OCI-LY1 (cell line): ENCODE measurements around the gene ELAVL1.
A peak's percentile ranks its signal among the peaks of the same experiment; 100 is the strongest.

Experiments
- H2AFZ ChIP-seq: fragments of 200-600 bp; sonication (generic), shearing (Covaris generic); 2 replicates; pipeline ENCODE4 v1.6.0; 2014; ENCODE audit warnings: antibody characterized with exemption, mild to moderate bottlenecking, low read length
- H3F3A ChIP-seq: fragments of 200-600 bp; sonication (generic), shearing (Covaris generic); 2 replicates; pipeline ENCODE4 v1.6.0; 2014; ENCODE audit warnings: mild to moderate bottlenecking, antibody characterized with exemption, low read length, moderate library complexity; ENCODE audit not compliant: insufficient read depth
- H3K27ac ChIP-seq: fragments of 200-600 bp; sonication (generic); 2 replicates; pipeline ENCODE4 v1.5.1; 2014; ENCODE audit warnings: low read length, mixed run types, mild to moderate bottlenecking, low read depth; ENCODE audit not compliant: poor library complexity, severe bottlenecking
- H3K27me3 ChIP-seq: fragments of 200-600 bp; sonication (generic); 2 replicates; pipeline ENCODE4 v1.6.0; 2014; ENCODE audit warnings: antibody characterized with exemption, mild to moderate bottlenecking, low read length, moderate library complexity; ENCODE audit not compliant: insufficient read depth
- H3K36me3 ChIP-seq: fragments of 200-600 bp; sonication (generic); 2 replicates; pipeline ENCODE4 v1.6.1; 2014; ENCODE audit warnings: mild to moderate bottlenecking, antibody characterized with exemption, low read length, moderate library complexity, mixed read lengths; ENCODE audit not compliant: insufficient read depth
- H3K4me1 ChIP-seq: fragments of 200-600 bp; sonication (generic); 2 replicates; pipeline ENCODE4 v1.5.1; 2014; ENCODE audit warnings: mild to moderate bottlenecking, low read length, moderate library complexity; ENCODE audit not compliant: insufficient read depth, severe bottlenecking
- H3K4me2 ChIP-seq: fragments of 200-600 bp; sonication (generic), shearing (Covaris generic); 2 replicates; pipeline ENCODE4 v1.6.1; 2014; ENCODE audit warnings: low read length
- H3K4me3 ChIP-seq: fragments of 200-600 bp; sonication (generic); 2 replicates; pipeline ENCODE4 v1.5.1; 2014; ENCODE audit warnings: low read length, low read depth, mild to moderate bottlenecking, mixed read lengths; ENCODE audit not compliant: poor library complexity, severe bottlenecking
- H3K79me2 ChIP-seq: fragments of 200-600 bp; shearing (Covaris generic); 2 replicates; pipeline ENCODE4 v1.6.1; 2016; ENCODE audit warnings: mixed run types, low read length, mixed read lengths; ENCODE audit not compliant: insufficient read depth
- H3K9ac ChIP-seq: fragments of 200-600 bp; sonication (generic), shearing (Covaris generic); 2 replicates; pipeline ENCODE4 v1.6.1; 2014; ENCODE audit warnings: mild to moderate bottlenecking, low read length, mixed read lengths
- H3K9me2 ChIP-seq: fragments of 200-600 bp; sonication (generic), shearing (Covaris generic); 2 replicates; pipeline ENCODE4 v1.6.1; 2014; ENCODE audit warnings: low read depth, mild to moderate bottlenecking, low read length, mixed read lengths
- H3K9me3 ChIP-seq: fragments of 200-600 bp; shearing (Covaris generic); 2 replicates; pipeline ENCODE4 v1.6.1; 2014; ENCODE audit warnings: low read length, mixed read lengths
- H4K20me1 ChIP-seq: fragments of 200-600 bp; sonication (generic), shearing (Covaris generic); 2 replicates; pipeline ENCODE4 v1.6.0; 2016; ENCODE audit warnings: mild to moderate bottlenecking, low read length; ENCODE audit not compliant: insufficient read depth
- EZH2 ChIP-seq: fragments of 200-600 bp; sonication (generic), shearing (Covaris generic); IDR thresholded peaks from 2 replicates; pipeline ENCODE4 v1.8.0; 2017; ENCODE audit warnings: borderline replicate concordance, mixed run types, mild to moderate bottlenecking, antibody characterized with exemption, low read length, moderate library complexity, mixed read lengths
- TF ChIP-seq, protein P1 (sequence below): fragments of 200-600 bp; sonication (generic), shearing (Covaris generic); IDR thresholded peaks from 2 replicates; pipeline ENCODE4 v1.5.1; 2017; ENCODE audit warnings: mild to moderate bottlenecking, antibody characterized with exemption, low read length, moderate library complexity, mixed read lengths

Gene ELAVL1

DNA sequence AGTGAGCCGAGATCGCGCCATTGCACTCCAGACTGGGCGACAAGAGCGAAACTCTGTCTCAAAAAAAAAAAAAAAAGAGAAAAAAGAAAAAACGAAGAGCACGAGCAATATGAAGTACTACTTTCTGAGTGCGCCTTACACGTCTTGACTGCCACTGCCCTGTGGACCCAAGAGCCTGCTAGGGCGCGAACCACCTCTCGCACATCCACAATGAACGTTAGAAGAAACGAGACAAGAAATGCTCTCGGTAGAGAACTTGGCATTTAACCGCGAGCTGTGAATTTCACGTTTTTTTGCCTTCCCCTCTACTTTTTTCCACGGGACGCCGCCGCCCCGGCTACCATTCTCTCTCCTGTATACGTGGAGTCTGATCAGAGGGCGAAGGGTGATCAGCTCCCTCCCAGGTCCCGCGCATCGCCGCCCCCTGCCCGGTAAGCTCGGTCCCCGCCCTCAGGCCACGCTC, 62.4 kb downstream of the ELAVL1 start:
- Histone ChIP-seq H3K4me3 (peak overlapping the region; percentile 88), H3K27ac (peak overlapping the region; percentile 54), H3K9me3 (no peaks in the 10 kb centered on the region), H3K9ac (peak overlapping the region; percentile 93), H3K36me3 (peaks cover 33% of the 10 kb centered on the region), H3K27me3 (no peaks in the 10 kb centered on the region), H3K9me2 (no peaks in the 10 kb centered on the region), H3K79me2 (peaks cover 4% of the 10 kb centered on the region; the same call in 1 of the 2 replicates), H3K4me2 (peak overlapping the region; percentile 62), H3F3A (no peaks in the 10 kb centered on the region), H3K4me1 (peaks cover 24% of the 10 kb centered on the region), H4K20me1 (no peaks in the 10 kb centered on the region), H2AFZ (no peak overlapping the region)
- TF ChIP-seq, protein P1, sequence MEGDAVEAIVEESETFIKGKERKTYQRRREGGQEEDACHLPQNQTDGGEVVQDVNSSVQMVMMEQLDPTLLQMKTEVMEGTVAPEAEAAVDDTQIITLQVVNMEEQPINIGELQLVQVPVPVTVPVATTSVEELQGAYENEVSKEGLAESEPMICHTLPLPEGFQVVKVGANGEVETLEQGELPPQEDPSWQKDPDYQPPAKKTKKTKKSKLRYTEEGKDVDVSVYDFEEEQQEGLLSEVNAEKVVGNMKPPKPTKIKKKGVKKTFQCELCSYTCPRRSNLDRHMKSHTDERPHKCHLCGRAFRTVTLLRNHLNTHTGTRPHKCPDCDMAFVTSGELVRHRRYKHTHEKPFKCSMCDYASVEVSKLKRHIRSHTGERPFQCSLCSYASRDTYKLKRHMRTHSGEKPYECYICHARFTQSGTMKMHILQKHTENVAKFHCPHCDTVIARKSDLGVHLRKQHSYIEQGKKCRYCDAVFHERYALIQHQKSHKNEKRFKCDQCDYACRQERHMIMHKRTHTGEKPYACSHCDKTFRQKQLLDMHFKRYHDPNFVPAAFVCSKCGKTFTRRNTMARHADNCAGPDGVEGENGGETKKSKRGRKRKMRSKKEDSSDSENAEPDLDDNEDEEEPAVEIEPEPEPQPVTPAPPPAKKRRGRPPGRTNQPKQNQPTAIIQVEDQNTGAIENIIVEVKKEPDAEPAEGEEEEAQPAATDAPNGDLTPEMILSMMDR = no peak
- no peak for TF ChIP-seq EZH2

DNA sequence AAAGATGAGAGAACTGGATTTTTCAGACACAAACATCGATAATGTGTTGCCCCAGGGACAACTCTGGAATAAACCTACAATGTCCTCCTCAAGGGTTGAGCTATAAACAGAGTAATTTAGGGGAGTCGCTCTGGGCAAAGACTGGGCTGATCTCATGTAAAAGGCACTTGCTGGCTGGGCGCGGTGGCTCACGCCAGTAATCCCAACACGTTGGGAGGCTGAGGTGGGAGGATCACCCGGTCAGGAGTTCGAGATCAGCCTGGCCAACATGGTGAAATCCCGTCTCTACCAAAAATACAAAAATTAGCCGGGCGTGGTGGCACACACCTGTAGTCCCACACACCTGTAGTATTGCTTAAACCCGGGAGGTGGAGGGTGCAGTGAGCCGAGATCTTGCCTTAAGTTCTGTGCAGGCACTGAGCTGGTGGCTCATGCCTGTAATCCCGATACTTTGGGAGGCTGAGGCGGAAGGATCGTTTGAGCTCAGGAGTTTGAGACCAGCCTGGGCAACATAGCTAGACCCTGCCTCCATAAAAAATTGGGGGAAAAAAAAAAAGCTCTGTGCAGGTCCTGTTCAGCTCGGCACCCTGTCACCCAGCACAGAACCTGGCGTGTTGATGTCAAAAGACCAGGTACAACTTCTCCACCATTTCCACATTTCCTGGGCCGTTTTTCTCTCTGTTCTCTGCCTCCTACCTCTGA, 63.4 kb downstream of the ELAVL1 start:
- Histone ChIP-seq H3K9me2 (no peaks in the 10 kb centered on the region), H3K27me3 (no peaks in the 10 kb centered on the region), H3K9ac (peak overlapping the region; percentile 93; the same call in 1 of the 2 replicates), H3K4me1 (peaks cover 24% of the 10 kb centered on the region), H3K9me3 (no peaks in the 10 kb centered on the region), H3K4me2 (peak overlapping the region; percentile 62), H3K4me3 (peak overlapping the region; percentile 88), H3K36me3 (peaks cover 42% of the 10 kb centered on the region), H3K79me2 (peaks cover 4% of the 10 kb centered on the region; the same call in 1 of the 2 replicates), H2AFZ (no peak overlapping the region), H3K27ac (no peak overlapping the region), H4K20me1 (no peaks in the 10 kb centered on the region), H3F3A (no peaks in the 10 kb centered on the region)
- TF ChIP-seq EZH2 = no peak
- TF ChIP-seq, protein P1 = no peak

GRCh38 chr19:7940841-7941240, 64.6 kb downstream of the ELAVL1 start:
- Histone ChIP-seq H3K79me2 (peaks cover 4% of the 10 kb centered on the region; the same call in 1 of the 2 replicates), H3K9ac (no peak overlapping the region), H3K9me2 (no peaks in the 10 kb centered on the region), H2AFZ (no peak overlapping the region), H4K20me1 (no peaks in the 10 kb centered on the region), H3K36me3 (peaks cover 54% of the 10 kb centered on the region), H3K4me1 (peaks cover 24% of the 10 kb centered on the region), H3F3A (no peaks in the 10 kb centered on the region), H3K4me2 (no peak overlapping the region), H3K27ac (no peak overlapping the region), H3K9me3 (no peaks in the 10 kb centered on the region), H3K4me3 (no peak overlapping the region), H3K27me3 (no peaks in the 10 kb centered on the region)
- TF ChIP-seq, protein P1 = no peak
